ENCODE results near the gene DNAH6.

DNAH6 gene

GRCh38 chr2:84631047-84631446 lies 114.7 kb downstream of the DNAH6 start:
- TF ChIP-seq CTCF (IDR thresholded peaks at IDR 0.05), result no peak
- Histone ChIP-seq H3K4me3 (no peak overlapping the region), H3K27ac (no peak overlapping the region)
- no peak for DNase-seq (ENCODE audit: low spot score)

- DNase-seq (ENCODE audit: low spot score), result no peak
- Histone ChIP-seq H3K27ac (no peak overlapping the region), H3K4me3 (no peak overlapping the region)
- TF ChIP-seq CTCF (IDR thresholded peaks at IDR 0.05), result no peak
Measured at GRCh38 chr2:84631985-84632384, 115.7 kb downstream of the DNAH6 start.

- Histone ChIP-seq H3K4me3 (no peak overlapping the region), H3K27ac (no peak overlapping the region)
Measured at GRCh38 chr2:84636080-84636971, 120.0 kb downstream of the DNAH6 start.

GRCh38 chr2:84639751-84640150 lies 123.5 kb downstream of the DNAH6 start:
- TF ChIP-seq CTCF (IDR thresholded peaks at IDR 0.05), result no peak
- no peak for DNase-seq (ENCODE audit: low spot score)
- Histone ChIP-seq H3K27ac (no peak overlapping the region), H3K4me3 (no peak overlapping the region)

More at GRCh38 chr2:84636080-84636971, 120.0 kb downstream of the DNAH6 start:
- no peak for DNase-seq (ENCODE audit: low spot score)
- no peak for TF ChIP-seq CTCF (IDR thresholded peaks at IDR 0.05)

- H3K4me3 ChIP-seq, result no peak overlapping the region
- H3K27ac ChIP-seq, result no peak overlapping the region
- no peak for DNase-seq (ENCODE audit: low spot score)
- TF ChIP-seq CTCF (IDR thresholded peaks at IDR 0.05), result no peak
Measured at GRCh38 chr2:84640411-84640810, 124.1 kb downstream of the DNAH6 start.

- Histone ChIP-seq H3K27ac (no peak overlapping the region), H3K4me3 (no peak overlapping the region)
- DNase-seq (ENCODE audit: low spot score), result no peak
- TF ChIP-seq CTCF (IDR thresholded peaks at IDR 0.05), result no peak
Measured at GRCh38 chr2:84641021-84641420, 124.7 kb downstream of the DNAH6 start.

- no peak for TF ChIP-seq CTCF (IDR thresholded peaks at IDR 0.05)
- no peak overlapping the region for H3K4me3 ChIP-seq
- DNase-seq (ENCODE audit: low spot score), result no peak
- no peak overlapping the region for H3K27ac ChIP-seq
Measured at GRCh38 chr2:84643991-84644390, 127.7 kb downstream of the DNAH6 start.

All from coronary artery (tissue), 2 donors.